Panc1 (cell line): ENCODE measurements around the gene KCNAB3. TPM values are rescaled to one million over a fixed set of nuclear protein-coding genes. Genes with fewer than 3 reads are reported as not detected.

Source experiments
- ATAC-seq: fragments of 200-7000 bp; cut with Tn5 transposase; 2 replicates; pipeline ENCODE4 v1.9.1; 2020; ENCODE audit warnings: mild to moderate bottlenecking, moderate library complexity
- BruUV-seq: library from RNA; stranded (reverse); fragments of 400-500 nt; replicated peaks from 2 replicates; lab custom pipeline; 2021; lab: Mats Ljungman, UMichigan
- CTCF ChIA-PET: fragments of 300-600 bp; sonication (Branson Sonifier 250); formaldehyde crosslinking; loops from one replicate; lab custom pipeline; 2022; ENCODE audit warnings: antibody characterized with exemption; lab: Charles Lee
- POLR2A ChIA-PET: fragments of 300-600 bp; sonication (Branson Sonifier 250); formaldehyde crosslinking; loops from one replicate; lab custom pipeline; 2022; ENCODE audit warnings: antibody characterized with exemption; lab: Charles Lee
- DNase-seq: peaks from one replicate; pipeline ENCODE4 v3.0.0-alpha.2; 2010; ENCODE audit warnings: low read depth, low spot score
- H3K27ac ChIP-seq: 2 replicates; pipeline ENCODE4 v1.5.1; 2011; ENCODE audit warnings: mild to moderate bottlenecking, low read length, inconsistent platforms
- H3K27me3 ChIP-seq: fragments of 200-500 bp; sonication (Bioruptor generic); 2 replicates; pipeline ENCODE4 v1.6.0; 2014; ENCODE audit warnings: low read length, inconsistent platforms; ENCODE audit not compliant: control insufficient read depth, insufficient read depth
- H3K36me3 ChIP-seq: fragments of 200-500 bp; sonication (Bioruptor generic); 2 replicates; pipeline ENCODE4 v1.5.1; 2014; ENCODE audit warnings: inconsistent platforms, mild to moderate bottlenecking, low read length, moderate library complexity; ENCODE audit not compliant: control insufficient read depth, insufficient read depth
- H3K4me1 ChIP-seq: 2 replicates; pipeline ENCODE4 v1.5.1; 2011; ENCODE audit warnings: inconsistent platforms, mild to moderate bottlenecking, low read length, moderate library complexity; ENCODE audit not compliant: control insufficient read depth, insufficient read depth
- H3K4me3 ChIP-seq, 2 experiments: 2 replicates each; pipeline ENCODE4 v1.5.1; 2011 to 2012; ENCODE audit warnings: low read depth in 2 of 2, low read length in 2 of 2, mild to moderate bottlenecking in 2 of 2, inconsistent platforms in 1 of 2, moderate library complexity in 1 of 2
- H3K9me3 ChIP-seq: fragments of 200-500 bp; sonication (Bioruptor generic); 2 replicates; pipeline ENCODE4 v1.5.1; 2014; ENCODE audit warnings: low read depth, mild to moderate bottlenecking, inconsistent platforms, low read length, moderate library complexity; ENCODE audit not compliant: control insufficient read depth, insufficient read depth
- CTCF ChIP-seq: fragments of 450-650 bp; IDR thresholded peaks from 2 replicates; pipeline ENCODE4 v1.5.1; 2017; ENCODE audit warnings: mild to moderate bottlenecking
- POLR2AphosphoS5 ChIP-seq: IDR thresholded peaks from 2 replicates; pipeline ENCODE4 v1.6.1; 2012; ENCODE audit warnings: mild to moderate bottlenecking, low read depth, low read length, moderate library complexity
- REST ChIP-seq, 2 experiments: IDR thresholded peaks; 2 replicates each; pipeline ENCODE4 v1.6.1; 2011 to 2012; ENCODE audit warnings: low read depth in 2 of 2, control low read depth in 1 of 2, low read length in 1 of 2, mild to moderate bottlenecking in 1 of 2, moderate library complexity in 1 of 2; ENCODE audit not compliant: insufficient read depth in 1 of 2
- SIN3A ChIP-seq: IDR thresholded peaks from 2 replicates; pipeline ENCODE4 v1.6.1; 2012; ENCODE audit warnings: low read depth, mild to moderate bottlenecking, low read length, moderate library complexity, borderline replicate concordance; ENCODE audit not compliant: insufficient read depth
- TCF7L2 ChIP-seq: IDR thresholded peaks from 2 replicates; pipeline ENCODE4 v1.6.1; 2011; ENCODE audit warnings: mild to moderate bottlenecking, low read depth, low read length, inconsistent platforms
- in situ Hi-C: cut with HindIII; loops from 2 replicates; pipeline ENCODE4 v1.10.0; 2016; ENCODE audit warnings: low sequenced_read_pairs, low pct_unique_long_range_greater_than_20kb
- intact Hi-C: fragments of 100-400 bp; cut with micrococcal nuclease; formaldehyde crosslinking; loops from one replicate; pipeline ENCODE4 v1.10.0; 2022; ENCODE audit not compliant: unreplicated experiment
- total RNA-seq: library from RNA; stranded (reverse); gene quantifications from one replicate; pipeline ENCODE4 v1.2.1, GENCODE V29; 2021; ENCODE audit not compliant: unreplicated experiment

Gene KCNAB3
- total RNA-seq, 1 experiment from 2014 or later: 3.5 TPM

- in situ Hi-C loops: no loop called here
- Histone ChIP-seq H3K4me3 (no peak overlapping the region), H3K9me3 (no peaks in the 10 kb centered on the region), H3K4me1 (no peaks in the 10 kb centered on the region), H3K27ac (no peak overlapping the region), H3K36me3 (no peaks in the 10 kb centered on the region), H3K27me3 (no peaks in the 10 kb centered on the region)
- no peak for TF ChIP-seq POLR2AphosphoS5
- TF ChIP-seq REST (IDR thresholded peaks at IDR 0.05; ENCODE audit: insufficient read depth in 1 of 2, low read depth in 2 of 2, low read length in 1 of 2): no peak
- TF ChIP-seq CTCF: no peak
- no peak for TF ChIP-seq TCF7L2
- no peak for TF ChIP-seq SIN3A
- BruUV-seq: no TSS peak
- ATAC-seq (no peak), DNase-seq (no peak)
- POLR2A ChIA-PET: interaction anchor here (0.7 kb wide), 1 partner anchor 22 kb away, joined by 3 read pairs; no protein-coding TSS in a partner anchor
- intact Hi-C loops: no loop called here
- CTCF ChIA-PET: no interaction called here
Observed at GRCh38 chr17:7961421-7961820, 31.8 kb upstream of the KCNAB3 start.

GRCh38 chr17:7959503-7960253 lies 30.0 kb upstream of the KCNAB3 start:
- ATAC-seq (no peak), DNase-seq (no peak)
- H3K4me1 ChIP-seq: no peaks in the 10 kb centered on the region
- TF ChIP-seq TCF7L2 (no peak), REST (IDR thresholded peaks at IDR 0.05; ENCODE audit: insufficient read depth in 1 of 2, low read depth in 2 of 2, low read length in 1 of 2) (no peak), SIN3A (no peak), POLR2AphosphoS5 (no peak), CTCF (no peak)
- H3K9me3 ChIP-seq: no peaks in the 10 kb centered on the region
- no TSS peak for BruUV-seq
- H3K27me3 ChIP-seq: no peaks in the 10 kb centered on the region
- H3K4me3 ChIP-seq: no peak overlapping the region
- ChIA-PET POLR2A (no interaction called here), CTCF (no interaction called here)
- no peak overlapping the region for H3K27ac ChIP-seq
- intact Hi-C loops: no loop called here
- in situ Hi-C loops: no loop called here
- H3K36me3 ChIP-seq: no peaks in the 10 kb centered on the region
